Memory B cell (primary cell): ENCODE data around the gene DDX27.
"Not testable (repeated sequence)": the region's sequence is repeated elsewhere in the genome, so short reads cannot be mapped to it uniquely, and the experiment has no call there.

Experiments
- ATAC-seq: fragments of 150-1000 bp; cut with Tn5 transposase; 2 replicates; pipeline ENCODE4 v1.10.0; 2021; ENCODE audit warnings: low read depth, mild to moderate bottlenecking, moderate library complexity
- DNase-seq, 2 donors: peaks; one replicate each; pipeline ENCODE4 v3.0.0; 2022; ENCODE audit warnings: low spot score in 2 of 2
- H3K27ac Mint-ChIP-seq: one replicate; pipeline ENCODE4 v1.8.0; 2022; ENCODE audit warnings: mild to moderate bottlenecking, moderate library complexity, mixed read lengths
- H3K27me3 Mint-ChIP-seq: one replicate; pipeline ENCODE4 v1.8.0; 2022; ENCODE audit warnings: mixed read lengths
- H3K36me3 Mint-ChIP-seq: one replicate; pipeline ENCODE4 v1.8.0; 2022; ENCODE audit warnings: mild to moderate bottlenecking, mixed read lengths
- H3K4me1 Mint-ChIP-seq: one replicate; pipeline ENCODE4 v1.8.0; 2022; ENCODE audit warnings: mixed read lengths
- H3K4me3 Mint-ChIP-seq: one replicate; pipeline ENCODE4 v1.8.0; 2022; ENCODE audit warnings: mild to moderate bottlenecking, moderate library complexity, mixed read lengths
- H3K9me3 Mint-ChIP-seq: one replicate; pipeline ENCODE4 v1.8.0; 2022; ENCODE audit warnings: mixed read lengths

The DDX27 gene

DNA sequence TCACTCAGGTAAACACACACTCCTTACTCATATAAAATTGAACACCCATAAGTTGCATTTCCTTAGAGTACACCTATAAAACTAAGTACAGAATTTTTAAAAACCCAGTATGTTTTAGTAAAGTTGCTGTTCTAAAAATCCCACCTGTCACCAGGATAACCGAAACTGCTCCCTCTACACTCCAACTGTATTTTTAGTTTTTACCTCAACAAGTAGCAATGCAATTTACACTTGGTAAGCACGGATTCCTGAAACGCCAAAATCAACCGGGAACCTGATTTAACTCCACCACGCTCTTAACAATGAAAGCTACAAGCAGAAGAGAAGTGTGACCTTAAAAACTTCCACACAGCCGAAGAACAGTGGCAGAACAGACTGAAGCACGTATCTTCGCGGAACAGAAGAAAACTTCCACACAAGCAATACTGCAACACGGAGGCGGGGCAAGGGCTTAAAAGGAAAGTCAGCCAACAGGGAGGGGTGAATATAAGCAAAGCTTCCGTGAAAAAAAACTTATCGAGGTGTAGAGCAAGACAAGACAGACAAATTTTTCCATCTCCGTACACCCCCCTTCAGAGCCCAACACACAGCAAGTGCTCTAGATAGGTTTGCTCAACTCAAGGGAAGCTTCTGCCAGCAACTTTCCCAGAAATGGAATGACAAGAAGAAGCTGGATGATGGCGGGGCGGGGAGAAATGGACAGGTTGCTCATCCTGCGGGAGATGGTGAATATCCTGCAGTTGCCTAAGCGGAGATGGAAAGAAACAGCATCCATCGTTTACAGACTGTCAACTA lies 32.5 kb upstream of the DDX27 start:
- Mint-ChIP-seq H3K27ac (peak overlapping the region; percentile 76), H3K27me3 (no peaks in the 10 kb centered on the region), H3K9me3 (no peaks in the 10 kb centered on the region), H3K4me3 (peak overlapping the region; percentile 91), H3K36me3 (no peaks in the 10 kb centered on the region), H3K4me1 (peaks cover 28% of the 10 kb centered on the region)
- ATAC-seq (no peak), DNase-seq (peak; percentile 7 to 19)

DNA sequence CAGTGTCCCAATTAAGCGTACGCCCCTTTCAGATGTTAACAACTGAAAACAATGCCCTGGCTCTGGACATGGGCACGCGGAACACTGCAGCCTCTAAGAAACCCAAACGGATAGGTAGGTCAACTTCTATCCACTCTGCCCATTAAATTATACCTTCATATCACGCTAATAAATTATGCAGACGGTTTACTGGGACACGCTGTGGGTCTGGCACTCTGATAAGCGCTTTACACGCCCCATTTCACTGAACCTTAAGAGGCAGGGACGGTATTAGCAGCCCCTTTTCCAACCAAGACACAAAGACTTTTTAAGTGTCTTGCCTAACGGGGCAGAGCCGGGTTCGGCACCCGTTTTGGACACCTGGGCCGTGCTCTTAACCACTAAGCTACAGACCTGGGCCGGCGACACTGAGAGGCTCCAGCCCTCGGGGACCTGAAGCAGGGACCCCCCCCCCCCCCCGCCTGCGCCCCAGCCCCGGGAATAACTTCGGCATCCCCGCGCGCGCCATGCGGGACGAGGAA lies 31.8 kb upstream of the DDX27 start:
- Mint-ChIP-seq H3K4me3 (peak overlapping the region; percentile 91), H3K9me3 (no peaks in the 10 kb centered on the region), H3K27ac (peak overlapping the region; percentile 76), H3K36me3 (no peaks in the 10 kb centered on the region), H3K4me1 (peaks cover 28% of the 10 kb centered on the region), H3K27me3 (no peaks in the 10 kb centered on the region)
- no peak for ATAC-seq
- DNase-seq, result peak in 1 of 2 donors; percentile 25

DNA sequence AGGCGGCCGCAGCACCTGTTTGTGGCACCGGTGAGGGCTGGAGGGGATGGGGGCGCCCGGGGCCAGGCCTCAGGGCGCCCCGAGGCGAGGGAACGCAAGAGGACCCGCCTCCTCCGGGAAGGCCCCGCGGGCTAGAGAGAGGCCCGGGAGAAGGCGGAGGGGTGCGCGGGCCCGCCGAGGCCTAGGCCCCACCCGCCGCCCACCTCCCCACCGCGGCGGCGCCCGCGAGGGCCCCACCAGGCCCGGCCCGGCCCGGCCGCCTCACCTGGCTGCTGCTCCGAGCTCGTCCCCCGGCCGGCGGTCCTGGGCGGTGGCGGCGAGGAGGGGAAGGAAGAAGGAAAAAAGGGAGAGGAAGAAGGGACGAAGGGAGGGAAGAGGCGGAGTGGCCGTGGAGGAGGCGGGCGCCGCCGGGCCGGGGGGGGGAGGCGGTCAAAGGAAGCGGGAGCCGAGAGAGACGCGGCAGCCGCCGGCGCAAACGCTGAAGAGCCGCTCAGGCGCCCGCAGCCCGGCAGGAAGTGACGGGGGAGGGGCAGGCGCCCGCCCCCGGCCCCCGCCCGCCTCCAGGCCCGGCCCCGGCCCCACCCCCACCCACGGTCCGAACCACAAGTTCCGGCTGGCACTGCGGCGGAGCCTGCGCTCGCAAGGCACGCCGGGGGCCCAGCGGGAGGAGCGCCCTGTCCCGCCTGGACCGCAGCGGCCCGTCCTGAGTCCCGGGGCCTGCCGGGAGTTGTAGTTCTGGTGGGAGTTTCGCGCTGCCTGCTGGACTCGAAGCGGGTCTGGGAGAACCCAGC lies 31.2 kb upstream of the DDX27 start, which contains the start of gene STAU1:
TSS of gene STAU1 (minus strand) at position 484 of the 791 bp plus-strand sequence. CDS start 22,133 bp downstream, outside the sequence.
- Mint-ChIP-seq H3K27me3 (no peaks in the 10 kb centered on the region), H3K4me1 (peaks cover 28% of the 10 kb centered on the region)
- ATAC-seq, result peak; percentile 93

DNA sequence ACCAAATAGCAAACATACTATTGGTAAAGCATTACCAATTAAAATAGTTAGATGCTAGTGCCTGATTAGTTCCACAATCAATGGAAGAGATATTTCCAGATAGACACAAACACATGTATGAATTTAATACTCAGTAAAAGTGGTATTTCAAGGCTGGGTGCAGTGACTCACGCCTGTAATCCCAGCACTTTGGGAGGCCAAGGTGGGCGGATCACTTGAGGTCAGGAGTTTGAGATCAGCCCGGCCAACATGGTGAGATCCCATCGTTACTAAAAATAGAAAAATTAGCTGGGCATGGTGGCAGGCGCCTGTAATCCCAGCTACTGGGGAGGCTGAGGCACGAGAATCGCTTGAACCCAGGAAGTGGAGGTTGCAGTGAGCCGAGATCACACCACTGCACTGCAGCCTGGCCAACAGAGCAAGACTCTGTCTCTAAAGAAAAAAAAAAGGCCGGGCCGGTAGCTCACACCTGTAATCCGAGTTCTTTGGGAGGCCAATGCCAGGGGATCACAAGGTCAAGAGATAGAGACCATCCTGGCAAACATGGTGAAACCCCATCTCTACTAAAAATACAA lies 26.2 kb upstream of the DDX27 start:
- ATAC-seq, H3K4me1 Mint-ChIP-seq, H3K9me3 Mint-ChIP-seq, DNase-seq, H3K27ac Mint-ChIP-seq, H3K36me3 Mint-ChIP-seq, H3K4me3 Mint-ChIP-seq, H3K27me3 Mint-ChIP-seq: not testable (repeated sequence)

More for the DNA sequence above, 31.2 kb upstream of the DDX27 start, which contains the start of gene STAU1:
- Mint-ChIP-seq H3K27ac (peak within 1 kb of the TSS; percentile 76), H3K4me3 (peak within 1 kb of the TSS; percentile 91), H3K36me3 (no peaks in the 10 kb centered on the region), H3K9me3 (no peaks in the 10 kb centered on the region)
- peak; percentile 83 to 88 for DNase-seq

DNA sequence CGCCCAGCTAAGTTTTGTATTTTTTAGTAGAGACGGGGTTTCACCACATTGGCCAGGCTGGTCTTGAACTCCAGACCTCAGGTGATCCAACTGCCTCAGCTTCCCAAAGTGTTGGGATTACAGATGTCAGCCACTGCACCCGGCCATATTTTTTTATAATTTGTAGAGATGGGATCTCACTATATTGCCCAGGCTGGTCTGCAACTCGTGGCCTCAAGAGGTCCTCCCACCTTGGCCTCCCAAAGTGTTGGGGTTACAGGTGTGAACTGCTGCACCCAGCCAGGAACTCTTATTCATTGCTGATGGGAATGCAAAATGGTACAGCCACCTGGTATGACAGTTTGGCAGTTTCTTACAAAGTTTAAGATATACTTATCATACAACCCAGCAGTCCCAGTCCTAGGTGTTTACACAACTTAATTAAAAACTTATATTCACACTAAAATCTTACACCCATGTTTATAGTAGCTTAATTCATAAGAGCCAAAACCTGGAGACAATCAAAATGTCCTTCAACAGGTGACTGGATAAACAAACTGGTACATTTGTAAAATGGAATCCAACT lies 19.4 kb upstream of the DDX27 start:
- Mint-ChIP-seq H3K4me1 (no peaks in the 10 kb centered on the region), H3K27me3 (no peaks in the 10 kb centered on the region), H3K36me3 (no peaks in the 10 kb centered on the region), H3K9me3 (peaks cover 4% of the 10 kb centered on the region), H3K27ac (no peak overlapping the region), H3K4me3 (no peak overlapping the region)
- DNase-seq (no peak), ATAC-seq (no peak)

DNA sequence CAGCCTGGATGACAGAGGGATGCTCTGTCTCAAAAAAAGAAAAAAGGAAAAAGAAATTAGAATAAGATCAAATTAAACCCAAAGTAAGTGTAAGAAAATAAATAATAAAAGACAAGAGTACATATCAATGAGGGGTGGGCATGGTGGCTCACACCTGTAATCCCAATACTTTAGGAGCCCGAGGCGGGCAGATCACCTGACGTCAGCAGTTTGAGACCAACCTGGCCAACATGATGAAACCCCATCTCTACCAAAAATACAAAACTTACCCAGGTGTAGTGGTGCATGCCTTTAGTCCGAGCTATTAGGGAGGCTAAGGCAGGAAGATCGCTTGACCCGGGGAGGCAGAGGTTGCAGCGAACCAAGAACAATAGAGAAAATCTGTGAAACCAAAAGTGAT lies 16.2 kb upstream of the DDX27 start:
- ATAC-seq, result no peak
- H3K4me1 Mint-ChIP-seq, result no peaks in the 10 kb centered on the region
- no peak overlapping the region for H3K27ac Mint-ChIP-seq

DNA sequence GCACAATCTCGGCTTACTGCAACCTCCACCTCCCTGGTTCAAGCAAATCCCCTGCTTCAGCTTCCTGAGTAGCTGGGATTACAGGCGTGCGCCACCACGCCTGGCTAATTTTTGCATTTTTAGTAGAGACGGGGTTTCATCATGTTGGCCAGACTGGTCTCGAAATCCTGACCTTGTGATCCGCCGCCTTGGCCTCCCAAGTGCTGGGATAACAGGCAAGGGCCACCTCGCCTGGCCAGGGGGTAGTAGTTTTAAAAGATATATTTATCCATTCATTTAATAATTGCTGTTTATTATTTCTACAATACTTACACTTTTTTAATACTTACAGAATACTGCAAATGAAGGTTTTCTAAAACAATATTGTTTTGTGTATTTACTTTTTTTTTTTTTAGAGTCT lies 15.5 kb upstream of the DDX27 start:
- no peaks in the 10 kb centered on the region for H3K4me1 Mint-ChIP-seq
- peaks cover 4% of the 10 kb centered on the region for H3K9me3 Mint-ChIP-seq
- no peak for ATAC-seq
- no peak overlapping the region for H3K4me3 Mint-ChIP-seq
- no peak overlapping the region for H3K27ac Mint-ChIP-seq
- no peak for DNase-seq
- H3K27me3 Mint-ChIP-seq, result no peaks in the 10 kb centered on the region
- H3K36me3 Mint-ChIP-seq, result no peaks in the 10 kb centered on the region

More for the DNA sequence above, 16.2 kb upstream of the DDX27 start:
- DNase-seq, result no peak
- H3K4me3 Mint-ChIP-seq, result no peak overlapping the region
- peaks cover 4% of the 10 kb centered on the region for H3K9me3 Mint-ChIP-seq
- H3K36me3 Mint-ChIP-seq, result no peaks in the 10 kb centered on the region
- H3K27me3 Mint-ChIP-seq, result no peaks in the 10 kb centered on the region

DNA sequence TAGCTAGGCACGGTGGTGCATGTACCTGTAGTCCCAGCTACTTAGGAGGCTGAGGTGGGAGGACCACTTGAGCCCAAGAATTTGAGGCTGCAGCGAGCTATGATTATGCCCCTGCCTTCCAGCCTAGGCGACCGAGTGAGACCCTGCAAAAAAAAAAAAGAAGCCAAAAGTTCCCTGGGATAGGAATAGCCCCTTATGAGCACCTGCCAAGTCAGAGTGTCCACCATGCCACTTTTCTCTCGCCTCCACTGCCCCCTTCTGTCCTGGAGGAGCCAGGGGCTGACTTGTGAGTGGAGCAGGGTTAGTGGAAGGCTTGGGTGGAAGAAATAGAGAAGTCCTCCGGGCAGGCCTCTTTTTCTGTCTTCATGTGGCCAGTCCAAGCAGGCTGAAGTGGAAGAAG lies 12.1 kb upstream of the DDX27 start:
- no peak overlapping the region for H3K4me3 Mint-ChIP-seq
- DNase-seq (no peak), ATAC-seq (no peak)
- H3K27ac Mint-ChIP-seq, result no peak overlapping the region
- peaks cover 3% of the 10 kb centered on the region for H3K9me3 Mint-ChIP-seq
- no peaks in the 10 kb centered on the region for H3K4me1 Mint-ChIP-seq
- peaks cover 3% of the 10 kb centered on the region for H3K36me3 Mint-ChIP-seq
- no peaks in the 10 kb centered on the region for H3K27me3 Mint-ChIP-seq

DNA sequence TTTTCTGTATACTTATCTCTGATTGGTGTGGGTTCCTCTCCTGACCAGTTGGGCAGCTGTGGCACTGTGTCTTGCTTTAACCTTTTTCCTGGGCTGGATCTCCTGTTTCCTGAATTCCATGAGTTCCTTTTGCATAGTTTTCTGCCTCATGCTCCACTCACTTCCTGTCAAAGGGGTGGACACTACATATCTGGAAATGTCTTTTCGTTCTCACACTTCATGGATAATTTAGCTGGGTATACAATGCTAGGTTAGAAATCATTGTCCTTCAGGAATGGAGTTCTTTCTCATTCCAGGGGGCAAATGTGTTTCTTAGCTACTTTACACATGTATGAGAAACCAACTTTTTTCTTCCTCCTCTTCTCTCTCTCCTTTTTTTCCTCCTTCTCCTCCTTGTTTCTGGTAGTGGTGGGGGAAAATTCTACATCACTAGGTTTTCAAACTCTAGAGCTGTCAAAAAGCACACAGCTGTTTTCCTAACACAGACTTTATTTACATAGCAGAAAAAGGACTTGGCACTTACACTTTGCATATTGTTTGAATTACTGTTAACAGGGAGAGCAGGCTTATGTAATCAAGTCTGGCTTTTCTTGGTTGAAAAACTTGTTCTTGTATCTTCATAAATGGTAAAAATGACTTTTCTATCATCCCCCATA lies 9.0 kb upstream of the DDX27 start:
- ATAC-seq (no peak), DNase-seq (no peak)
- Mint-ChIP-seq H3K36me3 (peaks cover 3% of the 10 kb centered on the region), H3K4me1 (no peaks in the 10 kb centered on the region), H3K27me3 (no peaks in the 10 kb centered on the region), H3K9me3 (peaks cover 3% of the 10 kb centered on the region), H3K27ac (no peak overlapping the region), H3K4me3 (no peak overlapping the region)

DNA sequence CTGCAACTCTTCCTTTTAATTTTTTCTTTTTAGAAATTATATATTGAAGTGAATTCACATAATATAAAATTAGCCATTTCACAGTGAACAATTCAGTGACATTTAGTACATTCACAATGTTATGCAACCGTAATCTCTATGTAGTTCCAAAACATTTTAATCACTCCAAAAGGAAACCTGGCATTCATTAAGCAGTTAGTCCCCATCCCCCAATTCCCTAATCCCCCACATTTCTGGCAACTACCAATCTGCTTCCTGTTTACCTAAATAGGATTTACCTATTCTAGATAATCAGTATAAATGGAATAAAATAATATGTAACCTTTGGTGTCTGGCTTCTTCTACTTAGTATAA lies 8.5 kb upstream of the DDX27 start:
- Mint-ChIP-seq H3K27ac (no peak overlapping the region), H3K4me1 (no peaks in the 10 kb centered on the region)

DNA sequence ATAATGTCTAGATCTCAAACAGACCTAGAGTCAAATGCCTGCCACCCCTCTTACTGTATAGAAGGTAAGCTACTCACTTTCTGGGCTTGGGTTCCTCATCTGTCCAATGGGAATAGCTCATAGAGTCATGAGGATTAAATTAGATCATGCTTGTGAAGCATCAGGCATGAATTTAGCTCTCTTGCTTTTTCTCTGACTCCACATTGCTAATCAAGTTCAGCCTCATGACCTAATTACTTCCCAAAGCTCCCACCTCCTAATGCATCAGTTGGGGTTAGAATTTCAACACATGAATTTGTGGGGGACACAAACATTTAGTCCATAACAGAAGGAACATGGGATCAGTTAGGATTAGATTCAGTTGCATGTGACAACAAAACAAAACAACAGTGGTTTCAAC lies 4.6 kb upstream of the DDX27 start:
- Mint-ChIP-seq H3K27ac (no peak overlapping the region), H3K36me3 (peaks cover 3% of the 10 kb centered on the region), H3K9me3 (peaks cover 3% of the 10 kb centered on the region), H3K4me1 (peaks cover 3% of the 10 kb centered on the region), H3K27me3 (no peaks in the 10 kb centered on the region), H3K4me3 (no peak overlapping the region)
- DNase-seq, result no peak
- ATAC-seq, result no peak

More for the DNA sequence above, 8.5 kb upstream of the DDX27 start:
- Mint-ChIP-seq H3K9me3 (peaks cover 3% of the 10 kb centered on the region), H3K4me3 (no peak overlapping the region), H3K27me3 (no peaks in the 10 kb centered on the region), H3K36me3 (peaks cover 3% of the 10 kb centered on the region)
- DNase-seq (no peak), ATAC-seq (no peak)

DNA sequence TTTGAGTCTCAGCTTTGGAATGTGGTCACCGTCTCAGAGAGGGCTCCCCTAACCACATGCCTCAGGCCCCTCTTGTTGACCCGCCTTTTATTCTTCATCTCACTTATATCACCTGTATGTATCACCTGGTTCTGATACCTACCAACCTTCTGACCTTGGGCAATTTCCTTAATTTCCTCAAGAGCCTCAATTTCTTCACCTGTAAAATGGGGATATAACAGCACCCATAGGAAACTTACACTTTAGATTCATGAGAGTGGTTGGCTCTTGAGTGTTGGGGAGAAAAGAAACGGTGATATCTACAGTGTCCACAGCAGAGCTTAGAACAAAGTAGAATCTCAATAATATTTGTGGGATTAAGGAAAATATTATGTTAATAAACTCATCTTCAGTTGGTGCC lies 4.0 kb upstream of the DDX27 start:
- H3K4me1 Mint-ChIP-seq, result peaks cover 9% of the 10 kb centered on the region
- no peaks in the 10 kb centered on the region for H3K27me3 Mint-ChIP-seq
- ATAC-seq, result no peak
- peaks cover 3% of the 10 kb centered on the region for H3K9me3 Mint-ChIP-seq
- no peak overlapping the region for H3K4me3 Mint-ChIP-seq
- peaks cover 3% of the 10 kb centered on the region for H3K36me3 Mint-ChIP-seq
- H3K27ac Mint-ChIP-seq, result no peak overlapping the region
- no peak for DNase-seq

DNA sequence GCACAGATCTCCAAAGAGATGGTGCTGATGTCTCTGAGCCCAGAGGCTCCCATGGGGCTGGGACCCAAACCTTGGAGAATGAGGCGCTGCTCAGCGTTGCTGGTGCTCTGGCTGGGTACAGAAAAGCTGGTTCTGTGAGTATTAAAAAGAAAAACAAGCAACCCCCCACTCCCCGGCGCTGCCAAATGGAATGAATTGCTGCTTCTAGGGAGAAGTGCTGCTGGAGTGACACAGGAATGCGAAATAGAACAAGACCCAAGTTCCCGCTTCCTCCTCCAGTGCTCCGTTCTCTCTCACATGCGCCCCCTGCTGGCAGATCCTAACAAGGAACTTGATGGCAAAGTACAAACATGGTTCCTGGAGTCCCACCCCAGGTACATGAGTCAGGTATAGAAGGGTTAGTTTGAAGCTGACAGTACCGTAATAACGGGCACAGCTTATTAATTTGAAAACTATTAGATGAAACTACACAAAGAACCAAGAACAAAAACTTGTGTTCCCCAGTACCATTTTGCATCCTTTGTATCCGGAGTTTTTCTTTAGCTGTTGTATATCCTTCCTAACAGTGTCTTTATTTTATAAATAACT lies 2.1 kb upstream of the DDX27 start:
- peaks cover 5% of the 10 kb centered on the region for H3K36me3 Mint-ChIP-seq
- ATAC-seq, result peak; percentile 25
- DNase-seq, result peak; percentile 89 to 94
- no peaks in the 10 kb centered on the region for H3K27me3 Mint-ChIP-seq
- no peaks in the 10 kb centered on the region for H3K9me3 Mint-ChIP-seq
- no peak overlapping the region for H3K4me3 Mint-ChIP-seq
- H3K27ac Mint-ChIP-seq, result no peak overlapping the region
- peaks cover 14% of the 10 kb centered on the region for H3K4me1 Mint-ChIP-seq
